Measurements from ENCODE around the gene UPF2. TPM values are rescaled to one million over a fixed set of nuclear protein-coding genes. Genes with fewer than 3 reads are reported as not detected.

Gene UPF2
- total RNA-seq, 3 donors from 2014 or later, result 20.6 to 36.8 (median 22.3) TPM

- intact Hi-C loops (cut with DNase I, micrococcal nuclease), result no loop called here
- Histone ChIP-seq H3K36me3 (ENCODE audit: low read depth) (no peaks in the 10 kb centered on the region), H3K9me3 (peaks cover 10% of the 10 kb centered on the region), H3K4me1 (ENCODE audit: low read depth) (no peaks in the 10 kb centered on the region), H3K4me3 (no peak overlapping the region)
- no peak for DNase-seq
- no peak for TF ChIP-seq CTCF (IDR thresholded peaks at IDR 0.05)
- ATAC-seq, result no peak
Measured at GRCh38 chr10:12006671-12007070, 35.9 kb downstream of the UPF2 start.

- peaks cover 7% of the 10 kb centered on the region for H3K36me3 ChIP-seq (ENCODE audit: low read depth)
- ATAC-seq (no peak), DNase-seq (no peak)
- H3K4me3 ChIP-seq, result no peak overlapping the region
- peaks cover 2% of the 10 kb centered on the region for H3K4me1 ChIP-seq (ENCODE audit: low read depth)
- intact Hi-C loops (cut with DNase I, micrococcal nuclease), result no loop called here
- no peaks in the 10 kb centered on the region for H3K9me3 ChIP-seq
- TF ChIP-seq CTCF (IDR thresholded peaks at IDR 0.05), result no peak
Measured at GRCh38 chr10:11993834-11994468, 48.7 kb downstream of the UPF2 start.

- no peaks in the 10 kb centered on the region for H3K36me3 ChIP-seq (ENCODE audit: low read depth)
- no peak for DNase-seq
- H3K4me3 ChIP-seq, result no peak overlapping the region
- TF ChIP-seq CTCF (IDR thresholded peaks at IDR 0.05), result no peak
- H3K9me3 ChIP-seq, result no peaks in the 10 kb centered on the region
- intact Hi-C loops (cut with DNase I, micrococcal nuclease), result loop anchor here in 1 of 2 donors (5.0 kb wide), 1 partner anchor 202 kb away; no protein-coding TSS in a partner anchor
- peak; percentile 42 for ATAC-seq
- peaks cover 14% of the 10 kb centered on the region for H3K4me1 ChIP-seq (ENCODE audit: low read depth)
Measured at GRCh38 chr10:11988924-11989323, 53.7 kb downstream of the UPF2 start.

- Histone ChIP-seq H3K4me3 (no peak overlapping the region), H3K36me3 (ENCODE audit: low read depth) (no peaks in the 10 kb centered on the region), H3K9me3 (no peaks in the 10 kb centered on the region), H3K4me1 (ENCODE audit: low read depth) (peaks cover 14% of the 10 kb centered on the region)
- intact Hi-C loops (cut with DNase I, micrococcal nuclease), result loop anchor here in 1 of 2 donors (5.0 kb wide), 1 partner anchor 199 kb away; no protein-coding TSS in a partner anchor
- DNase-seq, result peak in 2 of 3 donors; percentile 81 to 93
- peak; percentile 61 for TF ChIP-seq CTCF (IDR thresholded peaks at IDR 0.05)
- peak; percentile 94 for ATAC-seq
Measured at GRCh38 chr10:11986593-11987216, 55.9 kb downstream of the UPF2 start.

- DNase-seq (no peak), ATAC-seq (no peak)
- intact Hi-C loops (cut with DNase I, micrococcal nuclease), result no loop called here
- TF ChIP-seq CTCF (IDR thresholded peaks at IDR 0.05), result no peak
- Histone ChIP-seq H3K36me3 (ENCODE audit: low read depth) (no peaks in the 10 kb centered on the region), H3K9me3 (no peaks in the 10 kb centered on the region), H3K4me1 (ENCODE audit: low read depth) (peaks cover 10% of the 10 kb centered on the region), H3K4me3 (no peak overlapping the region)
Measured at GRCh38 chr10:11982253-11982652, 60.4 kb downstream of the UPF2 start.

Data from mucosa of descending colon (tissue), 3 donors.